HepG2 (cell line): ENCODE results near the gene EVA1A. TPM values are rescaled to one million over a fixed set of nuclear protein-coding genes. Genes with fewer than 3 reads are reported as not detected.

Experiments used
- BCLAF1 ChIP-seq: fragments of 450-650 bp; IDR thresholded peaks from 2 replicates; pipeline ENCODE4 v1.6.1; 2017; ENCODE audit warnings: mild to moderate bottlenecking
- CENPX ChIP-seq: sonication (generic); formaldehyde crosslinking; IDR thresholded peaks from 2 replicates; pipeline ENCODE4 v1.9.0; 2021; ENCODE audit warnings: mild to moderate bottlenecking, missing genetic modification reagents, moderate library complexity
- DMAP1 ChIP-seq: IDR thresholded peaks from 2 replicates; pipeline ENCODE4 v1.6.1; 2016
- DPF2 ChIP-seq: sonication (generic); formaldehyde crosslinking; IDR thresholded peaks from 2 replicates; pipeline ENCODE4 v1.4.0; 2020; ENCODE audit warnings: mild to moderate bottlenecking, low read depth, missing genetic modification reagents, borderline replicate concordance
- FLYWCH1 ChIP-seq: sonication (generic); formaldehyde crosslinking; IDR thresholded peaks from 2 replicates; pipeline ENCODE4 v1.8.1; 2023; ENCODE audit warnings: mild to moderate bottlenecking, missing genetic modification reagents
- GFI1 ChIP-seq: sonication (generic); formaldehyde crosslinking; IDR thresholded peaks from 2 replicates; pipeline ENCODE4 v1.5.0; 2020; ENCODE audit warnings: missing genetic modification reagents, mild to moderate bottlenecking, borderline replicate concordance
- MAFK ChIP-seq, 2 experiments: IDR thresholded peaks in 1 of 2; conservative IDR thresholded peaks in 1 of 2; 2 replicates each; pipeline ENCODE4 v1.6.1; 2011; ENCODE audit warnings: improper control_type of control experiment in 2 of 2, low read length in 2 of 2
- NFE2L2 ChIP-seq: fragments of 150-350 bp; IDR thresholded peaks from 2 replicates; pipeline ENCODE4 v1.6.1; 2014; ENCODE audit warnings: low read length
- PAXIP1 ChIP-seq: sonication (generic); formaldehyde crosslinking; conservative IDR thresholded peaks from 2 replicates; pipeline ENCODE4 v1.4.0; 2020; ENCODE audit warnings: mild to moderate bottlenecking, missing genetic modification reagents, moderate library complexity
- PHF20 ChIP-seq: sonication (generic); formaldehyde crosslinking; IDR thresholded peaks from 2 replicates; pipeline ENCODE4 v1.5.0; 2020; ENCODE audit warnings: mild to moderate bottlenecking, missing genetic modification reagents
- SIX1 ChIP-seq: sonication (generic); formaldehyde crosslinking; IDR thresholded peaks from 2 replicates; pipeline ENCODE4 v1.4.0; 2020; ENCODE audit warnings: missing genetic modification reagents, borderline replicate concordance
- SMC3 ChIP-seq: IDR thresholded peaks from 2 replicates; pipeline ENCODE4 v1.6.1; 2011; ENCODE audit warnings: low read length, improper control_type of control experiment
- SOX5 ChIP-seq: IDR thresholded peaks from 2 replicates; pipeline ENCODE4 v1.6.1; 2016; ENCODE audit warnings: borderline replicate concordance
- TEF ChIP-seq: sonication (generic); formaldehyde crosslinking; IDR thresholded peaks from 2 replicates; pipeline ENCODE4 v1.5.0; 2020; ENCODE audit warnings: missing genetic modification reagents
- TERF1 ChIP-seq: sonication (generic); formaldehyde crosslinking; IDR thresholded peaks from 2 replicates; pipeline ENCODE4 v1.8.0; 2022; ENCODE audit warnings: mild to moderate bottlenecking, missing genetic modification reagents, moderate library complexity
- TFAP4 ChIP-seq: sonication (generic); IDR thresholded peaks from 2 replicates; pipeline ENCODE4 v1.6.1; 2016; ENCODE audit warnings: low read depth, borderline replicate concordance
- U2AF1 ChIP-seq: fragments of 200-400 bp; formaldehyde crosslinking; optimal IDR thresholded peaks from 2 replicates; pipeline ENCODE3; 2017; ENCODE audit warnings: mild to moderate bottlenecking, low read depth, low read length
- ZNF577 ChIP-seq: sonication (generic); formaldehyde crosslinking; IDR thresholded peaks from 2 replicates; pipeline ENCODE4 v1.4.0; 2020; ENCODE audit warnings: mild to moderate bottlenecking, low read depth, missing genetic modification reagents, borderline replicate concordance
- ZNF7 ChIP-seq: IDR thresholded peaks from 2 replicates; pipeline ENCODE4 v1.6.1; 2016; ENCODE audit warnings: missing biosample characterization, missing genetic modification reagents
- ZNF772 ChIP-seq: sonication (generic); formaldehyde crosslinking; IDR thresholded peaks from 2 replicates; pipeline ENCODE4 v1.5.0; 2020; ENCODE audit warnings: mild to moderate bottlenecking, missing genetic modification reagents
- polyA plus RNA-seq, 8 experiments: library from polyadenylated mRNA; depleted of rRNA in 3 of 8; stranded (reverse) in 7 of 8; unstranded in 1 of 8; fragments of >200 nt; fragmentation: Illumina TruSeq in 4 of 8; extraction: Trizol in 4 of 8; gene quantifications; 2 replicates each; pipeline versions ENCODE4 v1.2.1 to v1.2.3, GENCODE V29; 2011 to 2016; ENCODE audit warnings: low read depth in 4 of 8, missing spikeins in 1 of 8, mixed read lengths in 1 of 8; ENCODE audit not compliant: insufficient read depth in 1 of 8
- total RNA-seq, 5 experiments: library from RNA; depleted of rRNA; stranded (reverse); fragments of >200 nt; fragmentation: Illumina TruSeq; extraction: Trizol; gene quantifications; 2 replicates each; pipeline ENCODE4 v1.2.3, GENCODE V29; 2016; ENCODE audit warnings: low read depth in 1 of 5

EVA1A gene
- total and polyA plus RNA-seq, 2 of the 13 experiments (the other 11 are each of a cell fraction or from before 2014, with no cell fraction given) = 57.5 to 57.8 TPM

- TF ChIP-seq TEF (CRISPR knock-in tag) = no peak
- TF ChIP-seq U2AF1 = no peak
- TF ChIP-seq DPF2 (CRISPR knock-in tag) = peak; percentile 96
- peak; percentile 91 for TF ChIP-seq SIX1 (CRISPR knock-in tag)
- peak; percentile 32; the same call in 1 of the 2 replicates for TF ChIP-seq SMC3
- 0 out of 2 replicates have a peak, but pooled peaks have one; percentile 15 for TF ChIP-seq ZNF577 (CRISPR knock-in tag)
- TF ChIP-seq SOX5 (CRISPR knock-in tag) = peak; percentile 97
- TF ChIP-seq TERF1 = no peak
- TF ChIP-seq DMAP1 (CRISPR knock-in tag) = peak; percentile 75; the same call in 1 of the 2 replicates
- TF ChIP-seq TFAP4 = peak; percentile 98
- TF ChIP-seq NFE2L2 = no peak
- peak; percentile 82; the same call in 1 of the 2 replicates for TF ChIP-seq ZNF772 (CRISPR knock-in tag)
- peak; percentile 45; the same call in 1 of the 2 replicates for TF ChIP-seq ZNF7 (CRISPR knock-in tag)
- TF ChIP-seq GFI1 (CRISPR knock-in tag) = peak; percentile 93
- peak; percentile 98 for TF ChIP-seq PAXIP1 (CRISPR knock-in tag)
- TF ChIP-seq CENPX (CRISPR knock-in tag) = no peak
- TF ChIP-seq PHF20 (CRISPR knock-in tag) = no peak
- no peak for TF ChIP-seq FLYWCH1
- no peak for TF ChIP-seq MAFK (conservative IDR thresholded peaks at IDR 0.05 in 1 of 2, IDR thresholded peaks at IDR 0.05 in 1 of 2; ENCODE audit: low read length in 2 of 2)
- TF ChIP-seq BCLAF1 = no peak
These were observed 44.1 kb downstream of the EVA1A start (continued) for GRCh38 chr2:75516378-75517360.
